HepG2 (cell line): ENCODE data around the gene PSMA7. TPM values are rescaled to one million over a fixed set of nuclear protein-coding genes. Genes with fewer than 3 reads are reported as not detected.

Experiments used
- DMTF1 ChIP-seq: sonication (generic); formaldehyde crosslinking; IDR thresholded peaks from 2 replicates; pipeline ENCODE4 v1.4.0; 2020; ENCODE audit warnings: mild to moderate bottlenecking, missing genetic modification reagents
- EED ChIP-seq: sonication (generic); formaldehyde crosslinking; IDR thresholded peaks from 2 replicates; pipeline ENCODE4 v1.5.0; 2020; ENCODE audit warnings: mild to moderate bottlenecking, missing genetic modification reagents
- FOXC1 ChIP-seq: sonication (generic); formaldehyde crosslinking; IDR thresholded peaks from 2 replicates; pipeline ENCODE4 v1.8.0; 2022; ENCODE audit warnings: mild to moderate bottlenecking, missing genetic modification reagents, borderline replicate concordance
- HNRNPK ChIP-seq: fragments of 200-400 bp; formaldehyde crosslinking; IDR thresholded peaks from 2 replicates; pipeline ENCODE4 v1.6.1; 2018; ENCODE audit warnings: low read length, low read depth, moderate library complexity, mild to moderate bottlenecking; ENCODE audit not compliant: poor library complexity, severe bottlenecking
- MLX ChIP-seq: IDR thresholded peaks from 2 replicates; pipeline ENCODE4 v1.6.1; 2016
- NCOR1 ChIP-seq: fragments of 200-600 bp; sonication (generic); IDR thresholded peaks from 2 replicates; pipeline ENCODE4 v1.7.0; 2017; ENCODE audit warnings: antibody characterized with exemption, low read length, borderline replicate concordance
- YEATS2 ChIP-seq: sonication (generic); formaldehyde crosslinking; IDR thresholded peaks from 2 replicates; pipeline ENCODE4 v1.4.0; 2020; ENCODE audit warnings: missing genetic modification reagents, borderline replicate concordance
- ZBTB1 ChIP-seq: sonication (generic); formaldehyde crosslinking; IDR thresholded peaks from 2 replicates; pipeline ENCODE4 v1.4.0; 2020; ENCODE audit warnings: missing genetic modification reagents, borderline replicate concordance
- ZFP82 ChIP-seq: sonication (generic); formaldehyde crosslinking; IDR thresholded peaks from 2 replicates; pipeline ENCODE4 v1.5.1; 2020; ENCODE audit warnings: mild to moderate bottlenecking, missing genetic modification reagents, borderline replicate concordance
- ZNF609 ChIP-seq: sonication (generic); formaldehyde crosslinking; IDR thresholded peaks from 2 replicates; pipeline ENCODE4 v1.4.0; 2020; ENCODE audit warnings: mild to moderate bottlenecking, missing genetic modification reagents, borderline replicate concordance
- ZNF768 ChIP-seq: sonication (generic); formaldehyde crosslinking; IDR thresholded peaks from 2 replicates; pipeline ENCODE4 v1.4.0; 2020; ENCODE audit warnings: missing genetic modification reagents
- polyA plus RNA-seq, 8 experiments: library from polyadenylated mRNA; depleted of rRNA in 3 of 8; stranded (reverse) in 7 of 8; unstranded in 1 of 8; fragments of >200 nt; fragmentation: Illumina TruSeq in 4 of 8; extraction: Trizol in 4 of 8; gene quantifications; 2 replicates each; pipeline versions ENCODE4 v1.2.1 to v1.2.3, GENCODE V29; 2011 to 2016; ENCODE audit warnings: low read depth in 4 of 8, missing spikeins in 1 of 8, mixed read lengths in 1 of 8; ENCODE audit not compliant: insufficient read depth in 1 of 8
- total RNA-seq, 5 experiments: library from RNA; depleted of rRNA; stranded (reverse); fragments of >200 nt; fragmentation: Illumina TruSeq; extraction: Trizol; gene quantifications; 2 replicates each; pipeline ENCODE4 v1.2.3, GENCODE V29; 2016; ENCODE audit warnings: low read depth in 1 of 5
- TF ChIP-seq, protein P1 (sequence below): sonication (generic); formaldehyde crosslinking; IDR thresholded peaks from 2 replicates; pipeline ENCODE4 v1.4.0; 2020; ENCODE audit warnings: mild to moderate bottlenecking, missing genetic modification reagents
- TF ChIP-seq, protein P2 (sequence below): IDR thresholded peaks from 2 replicates; pipeline ENCODE4 v1.6.1; 2016; ENCODE audit warnings: missing compliant biosample characterization, missing genetic modification reagents, borderline replicate concordance

The PSMA7 gene
- total and polyA plus RNA-seq, 2 of the 13 experiments (the other 11 are each of a cell fraction or from before 2014, with no cell fraction given) = 531 to 631 TPM

GRCh38 chr20:62142252-62143080 lies 728 bp downstream of the PSMA7 start (continued):
- TF ChIP-seq, protein P1, sequence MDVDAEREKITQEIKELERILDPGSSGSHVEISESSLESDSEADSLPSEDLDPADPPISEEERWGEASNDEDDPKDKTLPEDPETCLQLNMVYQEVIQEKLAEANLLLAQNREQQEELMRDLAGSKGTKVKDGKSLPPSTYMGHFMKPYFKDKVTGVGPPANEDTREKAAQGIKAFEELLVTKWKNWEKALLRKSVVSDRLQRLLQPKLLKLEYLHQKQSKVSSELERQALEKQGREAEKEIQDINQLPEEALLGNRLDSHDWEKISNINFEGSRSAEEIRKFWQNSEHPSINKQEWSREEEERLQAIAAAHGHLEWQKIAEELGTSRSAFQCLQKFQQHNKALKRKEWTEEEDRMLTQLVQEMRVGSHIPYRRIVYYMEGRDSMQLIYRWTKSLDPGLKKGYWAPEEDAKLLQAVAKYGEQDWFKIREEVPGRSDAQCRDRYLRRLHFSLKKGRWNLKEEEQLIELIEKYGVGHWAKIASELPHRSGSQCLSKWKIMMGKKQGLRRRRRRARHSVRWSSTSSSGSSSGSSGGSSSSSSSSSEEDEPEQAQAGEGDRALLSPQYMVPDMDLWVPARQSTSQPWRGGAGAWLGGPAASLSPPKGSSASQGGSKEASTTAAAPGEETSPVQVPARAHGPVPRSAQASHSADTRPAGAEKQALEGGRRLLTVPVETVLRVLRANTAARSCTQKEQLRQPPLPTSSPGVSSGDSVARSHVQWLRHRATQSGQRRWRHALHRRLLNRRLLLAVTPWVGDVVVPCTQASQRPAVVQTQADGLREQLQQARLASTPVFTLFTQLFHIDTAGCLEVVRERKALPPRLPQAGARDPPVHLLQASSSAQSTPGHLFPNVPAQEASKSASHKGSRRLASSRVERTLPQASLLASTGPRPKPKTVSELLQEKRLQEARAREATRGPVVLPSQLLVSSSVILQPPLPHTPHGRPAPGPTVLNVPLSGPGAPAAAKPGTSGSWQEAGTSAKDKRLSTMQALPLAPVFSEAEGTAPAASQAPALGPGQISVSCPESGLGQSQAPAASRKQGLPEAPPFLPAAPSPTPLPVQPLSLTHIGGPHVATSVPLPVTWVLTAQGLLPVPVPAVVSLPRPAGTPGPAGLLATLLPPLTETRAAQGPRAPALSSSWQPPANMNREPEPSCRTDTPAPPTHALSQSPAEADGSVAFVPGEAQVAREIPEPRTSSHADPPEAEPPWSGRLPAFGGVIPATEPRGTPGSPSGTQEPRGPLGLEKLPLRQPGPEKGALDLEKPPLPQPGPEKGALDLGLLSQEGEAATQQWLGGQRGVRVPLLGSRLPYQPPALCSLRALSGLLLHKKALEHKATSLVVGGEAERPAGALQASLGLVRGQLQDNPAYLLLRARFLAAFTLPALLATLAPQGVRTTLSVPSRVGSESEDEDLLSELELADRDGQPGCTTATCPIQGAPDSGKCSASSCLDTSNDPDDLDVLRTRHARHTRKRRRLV (CRISPR knock-in tag) = peak; percentile 43; the same call in 1 of the 2 replicates
- TF ChIP-seq, protein P2, sequence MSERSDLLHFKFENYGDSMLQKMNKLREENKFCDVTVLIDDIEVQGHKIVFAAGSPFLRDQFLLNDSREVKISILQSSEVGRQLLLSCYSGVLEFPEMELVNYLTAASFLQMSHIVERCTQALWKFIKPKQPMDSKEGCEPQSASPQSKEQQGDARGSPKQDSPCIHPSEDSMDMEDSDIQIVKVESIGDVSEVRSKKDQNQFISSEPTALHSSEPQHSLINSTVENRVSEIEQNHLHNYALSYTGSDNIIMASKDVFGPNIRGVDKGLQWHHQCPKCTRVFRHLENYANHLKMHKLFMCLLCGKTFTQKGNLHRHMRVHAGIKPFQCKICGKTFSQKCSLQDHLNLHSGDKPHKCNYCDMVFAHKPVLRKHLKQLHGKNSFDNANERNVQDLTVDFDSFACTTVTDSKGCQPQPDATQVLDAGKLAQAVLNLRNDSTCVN (CRISPR knock-in tag) = no peak; the same call in 1 of the 2 replicates
- TF ChIP-seq ZNF609 (CRISPR knock-in tag) (no peak; the same call in 1 of the 2 replicates), EED (CRISPR knock-in tag) (no peak), DMTF1 (CRISPR knock-in tag) (no peak), HNRNPK (no peak), FOXC1 (CRISPR knock-in tag) (peak; percentile 48; the same call in 1 of the 2 replicates), ZFP82 (peak; percentile 84; the same call in 1 of the 2 replicates), YEATS2 (no peak; the same call in 1 of the 2 replicates), ZBTB1 (CRISPR knock-in tag) (no peak), MLX (CRISPR knock-in tag) (no peak), NCOR1 (no peak), ZNF768 (CRISPR knock-in tag) (no peak)
